Measurements from ENCODE around the gene DPY19L2. TPM values are rescaled to one million over a fixed set of nuclear protein-coding genes. Genes with fewer than 3 reads are reported as not detected.
"Not testable (repeated sequence)": the region's sequence is repeated elsewhere in the genome, so short reads cannot be mapped to it uniquely, and the experiment has no call there.

DPY19L2 gene
- total RNA-seq, 1 experiment from 2014 or later = not detected

DNA sequence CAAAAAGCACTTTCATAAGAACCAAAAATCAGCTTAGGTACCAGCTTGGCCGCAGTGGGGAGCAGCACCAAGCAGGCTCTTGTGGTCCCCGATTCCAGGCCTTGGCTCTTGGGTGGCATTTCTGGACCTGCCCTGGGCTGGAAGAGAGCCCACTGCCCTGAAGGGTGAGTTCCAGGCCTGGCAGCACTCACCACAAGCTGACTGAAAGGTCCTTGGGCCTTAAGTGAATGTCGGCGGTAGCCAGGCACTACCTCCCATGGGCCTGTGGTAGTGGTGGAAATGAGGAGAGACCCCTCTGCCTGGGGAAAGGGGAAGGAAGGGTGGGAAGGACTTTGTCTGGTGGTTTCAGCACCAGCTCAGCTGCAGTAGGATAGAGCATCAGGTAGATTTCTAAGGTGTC lies 96.3 kb downstream of the DPY19L2 start:
- H3K4me3 Mint-ChIP-seq (ENCODE audit: unreplicated experiment); H3K36me3 Mint-ChIP-seq (ENCODE audit: insufficient read depth, unreplicated experiment); H3K27me3 ChIP-seq (replicated peaks; ENCODE audit: control insufficient read depth, insufficient read depth, low read length); intact Hi-C loops (cut with micrococcal nuclease; ENCODE audit: unreplicated experiment); H3K9me3 ChIP-seq; POLR2A ChIA-PET; BruUV-seq (replicated peaks); H3K4me1 ChIP-seq; H3K9me3 Mint-ChIP-seq (ENCODE audit: unreplicated experiment); CTCF ChIA-PET; H3K4me1 Mint-ChIP-seq (ENCODE audit: low read depth, unreplicated experiment); H3K4me3 ChIP-seq (ENCODE audit: low read depth, low read length); H3K27ac Mint-ChIP-seq (ENCODE audit: unreplicated experiment); DNase-seq; H3K36me3 ChIP-seq (ENCODE audit: control insufficient read depth, insufficient read depth, low read length): not testable (repeated sequence)
- peaks cover 23% of the 10 kb centered on the region for H3K27me3 Mint-ChIP-seq (ENCODE audit: insufficient read depth, unreplicated experiment)

DNA sequence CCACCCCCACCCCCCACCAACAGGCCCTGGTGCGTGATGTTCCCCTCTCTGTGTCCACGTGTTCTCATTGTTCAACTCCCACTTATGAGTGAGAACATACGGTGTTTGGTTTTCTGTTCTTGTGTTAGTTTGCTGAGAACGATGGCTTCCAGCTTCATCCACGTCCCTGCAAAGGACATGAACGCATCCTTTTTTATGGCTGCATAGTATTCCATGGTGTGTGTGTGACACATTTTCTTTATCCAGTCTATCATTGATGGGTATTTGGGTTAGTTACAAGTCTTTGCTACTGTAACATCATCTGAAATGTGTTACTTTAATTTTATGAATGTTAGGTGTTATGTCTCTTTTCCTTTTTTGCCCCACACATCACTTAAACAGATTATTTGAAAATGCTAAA lies 109.8 kb downstream of the DPY19L2 start:
- H3K27me3 ChIP-seq (replicated peaks; ENCODE audit: control insufficient read depth, insufficient read depth, low read length); H3K4me1 Mint-ChIP-seq (ENCODE audit: low read depth, unreplicated experiment); H3K9me3 ChIP-seq; H3K27me3 Mint-ChIP-seq (ENCODE audit: insufficient read depth, unreplicated experiment); H3K4me3 ChIP-seq (ENCODE audit: low read depth, low read length); DNase-seq; H3K27ac Mint-ChIP-seq (ENCODE audit: unreplicated experiment); H3K9me3 Mint-ChIP-seq (ENCODE audit: unreplicated experiment); intact Hi-C loops (cut with micrococcal nuclease; ENCODE audit: unreplicated experiment); CTCF ChIA-PET; BruUV-seq (replicated peaks); H3K36me3 ChIP-seq (ENCODE audit: control insufficient read depth, insufficient read depth, low read length); POLR2A ChIA-PET; H3K4me1 ChIP-seq; H3K4me3 Mint-ChIP-seq (ENCODE audit: unreplicated experiment); H3K36me3 Mint-ChIP-seq (ENCODE audit: insufficient read depth, unreplicated experiment): not testable (repeated sequence)

DNA sequence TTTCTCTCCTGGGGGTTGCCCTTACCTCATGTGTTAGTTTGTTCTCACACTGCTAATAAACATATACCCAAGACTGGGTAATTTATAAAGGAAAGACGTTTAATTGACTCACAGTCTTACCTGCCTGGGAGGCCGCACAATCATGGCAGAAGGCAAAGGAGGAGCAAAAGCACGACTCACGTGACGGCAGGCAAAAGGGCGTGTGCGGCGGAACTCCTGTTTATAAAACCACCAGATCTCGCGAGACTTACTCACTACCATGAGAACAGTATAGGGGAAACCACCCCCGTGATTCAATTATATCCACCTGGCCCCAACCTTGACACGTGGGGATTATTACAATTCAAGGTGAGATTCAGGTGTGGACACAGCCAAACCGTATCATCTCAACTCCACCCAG lies 116.9 kb downstream of the DPY19L2 start:
- H3K4me3 ChIP-seq (ENCODE audit: low read depth, low read length); H3K36me3 ChIP-seq (ENCODE audit: control insufficient read depth, insufficient read depth, low read length); H3K9me3 ChIP-seq; H3K4me1 ChIP-seq; H3K27ac Mint-ChIP-seq (ENCODE audit: unreplicated experiment); H3K27me3 ChIP-seq (replicated peaks; ENCODE audit: control insufficient read depth, insufficient read depth, low read length); BruUV-seq (replicated peaks); H3K36me3 Mint-ChIP-seq (ENCODE audit: insufficient read depth, unreplicated experiment); H3K4me3 Mint-ChIP-seq (ENCODE audit: unreplicated experiment); DNase-seq; H3K4me1 Mint-ChIP-seq (ENCODE audit: low read depth, unreplicated experiment); POLR2A ChIA-PET; H3K9me3 Mint-ChIP-seq (ENCODE audit: unreplicated experiment); CTCF ChIA-PET; intact Hi-C loops (cut with micrococcal nuclease; ENCODE audit: unreplicated experiment); H3K27me3 Mint-ChIP-seq (ENCODE audit: insufficient read depth, unreplicated experiment): not testable (repeated sequence)

DNA sequence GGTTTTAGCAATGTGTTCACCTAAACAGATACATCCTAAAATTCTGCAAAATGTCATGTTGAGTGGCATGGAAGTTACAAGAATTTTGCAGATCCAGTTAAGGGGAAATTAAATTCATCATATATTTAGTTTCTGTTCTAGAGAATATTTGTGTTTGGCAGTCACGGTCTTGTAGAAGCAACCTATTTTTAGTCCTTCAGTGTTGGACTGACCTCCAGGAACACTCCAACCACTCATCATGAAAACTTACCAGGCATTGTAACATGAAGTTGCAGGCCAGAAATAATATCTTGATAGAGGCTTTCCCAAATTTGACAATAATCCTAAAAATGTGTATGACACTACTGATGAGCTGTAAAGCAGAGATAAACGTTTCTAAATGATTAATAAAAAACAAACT lies 119.3 kb downstream of the DPY19L2 start:
- H3K9me3 ChIP-seq; H3K4me3 ChIP-seq (ENCODE audit: low read depth, low read length); H3K36me3 ChIP-seq (ENCODE audit: control insufficient read depth, insufficient read depth, low read length); DNase-seq; H3K4me3 Mint-ChIP-seq (ENCODE audit: unreplicated experiment); H3K4me1 Mint-ChIP-seq (ENCODE audit: low read depth, unreplicated experiment); BruUV-seq (replicated peaks); H3K4me1 ChIP-seq; H3K27me3 ChIP-seq (replicated peaks; ENCODE audit: control insufficient read depth, insufficient read depth, low read length); H3K27ac Mint-ChIP-seq (ENCODE audit: unreplicated experiment); H3K9me3 Mint-ChIP-seq (ENCODE audit: unreplicated experiment); H3K36me3 Mint-ChIP-seq (ENCODE audit: insufficient read depth, unreplicated experiment); CTCF ChIA-PET; intact Hi-C loops (cut with micrococcal nuclease; ENCODE audit: unreplicated experiment); POLR2A ChIA-PET: not testable (repeated sequence)
- H3K27me3 Mint-ChIP-seq (ENCODE audit: insufficient read depth, unreplicated experiment) = peaks cover 10% of the 10 kb centered on the region

DNA sequence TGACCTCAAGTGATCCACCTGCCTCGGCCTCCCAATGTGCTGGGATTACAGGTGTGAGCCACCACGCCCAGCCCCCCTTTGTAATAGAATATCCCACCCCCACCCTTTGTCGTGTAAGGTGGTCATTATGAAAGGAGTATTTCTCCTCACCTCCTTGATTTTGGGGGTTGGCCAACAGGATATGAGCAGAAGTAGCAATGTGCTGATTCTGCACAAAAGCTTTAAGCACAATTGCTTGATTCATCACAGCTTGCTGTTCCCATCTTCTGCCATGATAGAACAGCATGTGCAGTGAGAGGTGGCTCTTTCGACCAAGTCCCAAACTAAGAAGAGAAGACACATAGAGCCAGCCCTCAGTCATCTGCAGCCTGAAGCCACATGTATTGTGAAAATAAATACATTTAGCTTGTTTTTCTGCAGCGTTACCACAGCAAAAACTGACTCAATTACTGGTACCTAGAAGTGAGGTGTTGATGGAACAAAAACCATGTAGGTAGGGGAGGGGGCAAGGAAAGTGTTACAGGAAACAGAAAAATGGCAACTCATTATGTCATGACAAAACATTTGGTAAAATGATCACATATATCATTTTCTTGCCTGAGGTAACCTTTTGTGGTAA lies 122.9 kb downstream of the DPY19L2 start:
- H3K4me3 Mint-ChIP-seq (ENCODE audit: unreplicated experiment); H3K9me3 ChIP-seq; CTCF ChIA-PET; H3K4me1 Mint-ChIP-seq (ENCODE audit: low read depth, unreplicated experiment); DNase-seq; H3K4me3 ChIP-seq (ENCODE audit: low read depth, low read length); H3K36me3 ChIP-seq (ENCODE audit: control insufficient read depth, insufficient read depth, low read length); H3K4me1 ChIP-seq; H3K27me3 Mint-ChIP-seq (ENCODE audit: insufficient read depth, unreplicated experiment); H3K36me3 Mint-ChIP-seq (ENCODE audit: insufficient read depth, unreplicated experiment); H3K9me3 Mint-ChIP-seq (ENCODE audit: unreplicated experiment); intact Hi-C loops (cut with micrococcal nuclease; ENCODE audit: unreplicated experiment); H3K27me3 ChIP-seq (replicated peaks; ENCODE audit: control insufficient read depth, insufficient read depth, low read length); H3K27ac Mint-ChIP-seq (ENCODE audit: unreplicated experiment); POLR2A ChIA-PET; BruUV-seq (replicated peaks): not testable (repeated sequence)

DNA sequence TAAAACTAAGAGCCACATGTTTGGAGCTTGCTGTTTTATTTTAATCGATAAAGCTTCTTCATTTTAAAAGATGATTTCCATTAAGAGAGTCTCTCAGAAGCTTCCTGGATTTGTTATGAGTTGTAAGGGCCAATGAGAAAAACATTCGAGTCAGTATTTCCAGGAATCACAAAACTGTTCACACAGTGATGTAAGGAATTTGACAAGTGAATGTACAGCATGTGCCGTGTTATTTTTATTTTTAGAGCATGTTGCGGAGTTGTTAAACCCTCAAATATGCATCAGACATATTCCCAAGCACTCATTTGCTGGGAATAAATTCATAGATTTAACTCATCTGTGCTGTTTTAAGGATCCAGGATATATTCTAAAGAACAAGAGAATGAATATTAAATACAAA lies 129.6 kb downstream of the DPY19L2 start:
- DNase-seq; H3K27me3 Mint-ChIP-seq (ENCODE audit: insufficient read depth, unreplicated experiment); CTCF ChIA-PET; H3K4me1 ChIP-seq; H3K36me3 ChIP-seq (ENCODE audit: control insufficient read depth, insufficient read depth, low read length); intact Hi-C loops (cut with micrococcal nuclease; ENCODE audit: unreplicated experiment); H3K4me3 Mint-ChIP-seq (ENCODE audit: unreplicated experiment); H3K9me3 ChIP-seq; H3K4me3 ChIP-seq (ENCODE audit: low read depth, low read length); POLR2A ChIA-PET; BruUV-seq (replicated peaks); H3K4me1 Mint-ChIP-seq (ENCODE audit: low read depth, unreplicated experiment); H3K36me3 Mint-ChIP-seq (ENCODE audit: insufficient read depth, unreplicated experiment); H3K27me3 ChIP-seq (replicated peaks; ENCODE audit: control insufficient read depth, insufficient read depth, low read length); H3K27ac Mint-ChIP-seq (ENCODE audit: unreplicated experiment); H3K9me3 Mint-ChIP-seq (ENCODE audit: unreplicated experiment): not testable (repeated sequence)

DNA sequence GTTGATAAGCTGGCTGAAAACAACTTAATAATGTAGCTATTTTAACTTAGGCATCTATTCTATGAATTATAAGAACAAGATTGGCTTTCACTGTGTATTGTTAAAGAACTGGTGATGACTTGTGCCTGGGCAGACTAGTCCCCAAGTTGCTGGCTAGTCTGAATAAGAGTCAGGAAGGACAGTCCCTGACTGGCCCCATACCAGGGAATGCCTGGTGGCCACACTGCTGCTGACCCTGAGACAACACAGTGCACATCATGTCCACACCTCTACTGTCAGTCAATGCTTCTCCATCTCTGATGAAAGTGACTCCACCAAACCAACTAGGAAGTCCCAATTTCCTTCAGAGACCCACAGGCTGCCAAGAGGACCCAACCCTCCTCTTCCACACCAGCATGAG lies 130.5 kb downstream of the DPY19L2 start:
- H3K4me1 Mint-ChIP-seq (ENCODE audit: low read depth, unreplicated experiment); intact Hi-C loops (cut with micrococcal nuclease; ENCODE audit: unreplicated experiment); H3K4me1 ChIP-seq; H3K36me3 Mint-ChIP-seq (ENCODE audit: insufficient read depth, unreplicated experiment); DNase-seq; POLR2A ChIA-PET; H3K36me3 ChIP-seq (ENCODE audit: control insufficient read depth, insufficient read depth, low read length); H3K4me3 ChIP-seq (ENCODE audit: low read depth, low read length); H3K9me3 Mint-ChIP-seq (ENCODE audit: unreplicated experiment); H3K9me3 ChIP-seq; H3K27me3 Mint-ChIP-seq (ENCODE audit: insufficient read depth, unreplicated experiment); CTCF ChIA-PET; H3K27me3 ChIP-seq (replicated peaks; ENCODE audit: control insufficient read depth, insufficient read depth, low read length); H3K27ac Mint-ChIP-seq (ENCODE audit: unreplicated experiment); BruUV-seq (replicated peaks); H3K4me3 Mint-ChIP-seq (ENCODE audit: unreplicated experiment): not testable (repeated sequence)
